Activated CD4-positive, alpha-beta T cell treated with anti-CD3 and anti-CD28 coated beads, Interleukin-2, amount 50 U/mL, for 48 hours (primary cell): Measurements from ENCODE around the gene SLC10A6.
A peak's percentile ranks its signal among the peaks of the same experiment; 100 is the strongest.
"Not testable (repeated sequence)": the region's sequence is repeated elsewhere in the genome, so short reads cannot be mapped to it uniquely, and the experiment has no call there.

ENCODE experiments used
- DNase-seq, 2 experiments: peaks; one replicate each; pipeline ENCODE4 v3.0.0-alpha.2; 2020

The SLC10A6 gene

DNA sequence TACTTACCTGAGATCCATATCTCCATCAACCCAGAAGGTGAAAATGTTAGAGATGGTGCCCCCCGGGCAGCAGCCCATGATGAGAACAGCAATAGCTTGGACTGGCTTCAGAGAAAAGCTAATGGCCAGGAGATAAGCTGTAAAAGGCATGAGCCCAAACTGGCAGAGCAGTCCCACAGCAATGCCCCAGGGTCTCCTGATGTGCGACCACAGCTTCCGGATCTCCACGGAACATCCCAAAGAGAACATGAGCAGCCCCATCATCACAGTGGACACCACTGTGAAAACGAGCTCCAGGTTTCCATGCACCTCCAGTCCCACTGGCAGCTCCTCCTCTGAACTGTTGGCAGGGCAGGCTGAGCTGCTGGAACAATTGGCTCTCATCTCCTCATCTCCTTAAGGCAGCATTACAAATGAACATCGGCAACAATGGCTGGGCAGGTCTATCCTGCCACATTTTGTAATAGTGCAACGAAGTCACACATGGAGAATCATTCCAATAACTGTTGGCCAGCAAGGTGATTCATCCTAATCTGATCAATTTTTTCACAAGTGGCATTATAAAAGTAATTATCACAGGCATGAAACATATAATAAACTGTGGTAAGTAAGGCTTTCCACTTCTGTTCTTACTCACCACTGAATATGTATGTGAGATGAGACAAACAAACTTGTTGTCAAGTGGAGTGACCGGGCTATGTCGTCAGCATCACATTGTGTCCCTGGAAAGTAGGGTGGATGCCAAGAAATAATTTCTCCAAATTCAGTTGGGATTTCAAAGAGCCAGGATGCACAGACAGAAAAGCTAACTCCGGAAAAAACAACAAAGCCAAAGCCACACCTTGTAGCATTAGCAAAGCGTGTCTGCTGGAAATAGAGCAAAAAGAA lies at the start of gene SLC10A6:
Gene SLC10A6 (minus strand): TSS at position 653 of the 888 bp plus-strand sequence. CDS start 269 bp downstream, at position 384.
- DNase-seq = no peak

DNA sequence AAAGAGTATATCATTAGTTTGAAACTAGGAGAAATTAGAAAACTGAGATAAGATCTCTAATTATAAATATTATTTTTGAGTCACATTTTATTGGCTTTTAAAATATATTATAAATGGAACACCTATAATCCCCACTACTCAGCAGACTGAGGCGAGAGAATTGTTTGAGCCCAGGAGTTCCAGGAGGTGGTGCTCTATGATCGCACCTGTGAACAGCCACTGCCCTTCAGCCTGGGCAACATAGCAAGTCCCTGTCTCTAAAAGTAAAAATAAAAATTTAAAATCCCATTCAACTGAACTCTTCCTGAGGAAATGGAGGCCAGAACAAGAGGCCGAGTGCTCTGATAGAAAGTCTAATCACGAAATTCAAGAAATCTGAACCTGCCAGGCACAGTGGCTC lies 49.4 kb upstream of the SLC10A6 start:
- DNase-seq = no peak

GRCh38 chr4:86896596-86896995 lies 47.4 kb upstream of the SLC10A6 start:
- DNase-seq = no peak

- no peak for DNase-seq
Observed at GRCh38 chr4:86895692-86896488, 46.7 kb upstream of the SLC10A6 start.

GRCh38 chr4:86894455-86894854 lies 45.3 kb upstream of the SLC10A6 start:
- no peak for DNase-seq

DNA sequence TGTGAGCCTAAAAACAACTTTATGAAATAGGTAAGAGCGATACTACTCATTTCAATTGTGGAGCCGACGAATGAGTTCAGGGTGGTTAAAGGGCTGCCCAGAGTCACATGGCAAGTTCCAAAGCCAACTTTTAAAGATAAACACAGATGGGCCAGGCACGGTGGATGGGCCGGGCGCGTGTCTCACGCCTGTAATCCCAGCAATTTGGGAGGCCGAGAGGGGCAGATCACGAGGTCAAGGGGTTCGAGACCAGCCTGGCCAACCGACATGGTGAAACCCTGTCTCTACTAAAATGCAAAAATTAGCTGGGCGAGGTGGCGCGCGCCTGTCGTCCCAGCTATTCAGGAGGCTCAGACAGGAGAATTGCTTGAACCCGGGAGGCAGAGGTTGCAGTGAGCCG lies 44.0 kb upstream of the SLC10A6 start:
- DNase-seq = no peak

GRCh38 chr4:86892636-86892960 lies 43.4 kb upstream of the SLC10A6 start:
- DNase-seq = no peak

DNA sequence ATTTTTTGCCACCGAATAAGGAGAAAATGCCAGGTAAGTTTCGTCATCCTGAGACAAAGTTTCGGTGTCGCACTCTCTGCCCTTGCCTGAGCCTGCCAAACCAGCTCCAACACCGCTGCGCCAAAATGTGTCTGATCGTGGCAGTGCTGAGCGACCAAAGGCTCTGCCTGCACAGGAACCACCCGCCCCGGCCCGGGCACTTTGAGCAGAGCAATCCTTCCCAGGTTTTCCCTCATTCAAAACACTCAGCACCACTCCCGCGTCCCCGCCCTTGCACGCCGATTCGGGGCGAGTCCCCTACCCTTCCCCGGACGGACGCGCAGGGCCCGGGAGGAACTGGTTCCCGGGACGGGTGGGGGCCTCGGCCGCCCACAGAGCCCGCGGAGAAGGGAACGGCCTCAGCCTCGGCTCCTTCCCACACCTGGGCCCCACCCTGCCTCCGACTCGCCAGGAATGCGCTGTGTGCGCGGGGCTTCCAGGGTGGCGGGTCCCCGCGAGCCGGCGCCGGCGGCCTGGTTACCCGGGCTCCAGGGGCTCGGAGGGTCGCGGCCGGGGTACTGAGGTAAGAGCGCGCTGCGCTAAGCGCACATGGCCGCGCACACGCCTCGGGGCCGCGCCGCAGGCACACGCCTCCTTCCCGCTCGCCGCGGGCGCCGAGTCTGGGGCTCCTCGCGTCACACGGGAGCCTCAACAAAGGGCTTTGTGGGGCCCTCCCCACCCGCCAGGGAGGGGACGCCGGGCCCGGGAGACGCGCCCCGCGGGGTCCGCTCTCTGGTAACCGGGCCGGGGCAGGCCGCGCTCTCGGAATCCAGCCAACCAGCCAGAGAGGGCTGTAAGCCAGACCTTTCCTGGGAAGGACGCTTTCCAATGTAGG lies 42.8 kb upstream of the SLC10A6 start, which contains the start of gene C4orf36:
Gene C4orf36 (minus strand): TSS at position 661 of the 874 bp plus-strand sequence. CDS start 902 bp downstream, outside the sequence.
- peak; percentile 50 to 60 for DNase-seq

DNA sequence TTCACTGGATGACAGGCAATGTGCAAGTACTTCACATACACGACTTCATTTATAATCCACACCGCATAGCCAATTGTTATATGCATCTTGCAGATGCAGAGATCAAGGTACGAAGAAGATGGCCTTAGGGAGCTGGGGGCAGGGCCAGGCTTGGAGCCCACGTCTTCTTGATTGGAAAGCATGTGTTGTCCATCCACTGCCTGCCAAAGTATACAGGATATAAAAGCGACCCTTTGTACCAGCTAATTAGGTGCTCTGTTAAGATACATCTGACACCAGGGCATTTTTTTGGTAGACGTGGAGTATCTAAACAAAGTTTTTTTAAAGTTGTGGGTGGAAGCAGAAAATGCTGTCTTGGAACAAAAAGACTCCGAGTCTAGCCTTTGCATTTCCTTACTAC lies 41.6 kb upstream of the SLC10A6 start:
- DNase-seq = no peak

DNA sequence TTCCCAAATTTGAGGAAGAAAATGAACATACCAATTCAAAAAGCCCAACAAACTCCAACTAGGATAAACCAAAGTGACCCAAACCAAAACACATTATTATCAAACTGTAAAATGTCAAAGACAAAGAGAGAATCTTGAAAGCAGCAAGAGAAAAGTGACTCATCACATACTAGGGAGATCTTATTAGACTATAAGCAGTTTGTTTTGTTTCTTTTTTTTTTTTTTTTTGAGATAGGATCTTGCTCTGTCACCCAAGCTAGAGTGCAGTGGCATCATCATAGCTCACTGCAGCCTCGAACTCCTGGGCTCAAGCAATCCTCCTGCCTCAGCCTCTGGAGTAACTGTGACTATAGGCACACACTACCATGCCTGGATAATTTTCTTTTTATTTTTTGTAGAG lies 30.5 kb upstream of the SLC10A6 start:
- DNase-seq = no peak

DNA sequence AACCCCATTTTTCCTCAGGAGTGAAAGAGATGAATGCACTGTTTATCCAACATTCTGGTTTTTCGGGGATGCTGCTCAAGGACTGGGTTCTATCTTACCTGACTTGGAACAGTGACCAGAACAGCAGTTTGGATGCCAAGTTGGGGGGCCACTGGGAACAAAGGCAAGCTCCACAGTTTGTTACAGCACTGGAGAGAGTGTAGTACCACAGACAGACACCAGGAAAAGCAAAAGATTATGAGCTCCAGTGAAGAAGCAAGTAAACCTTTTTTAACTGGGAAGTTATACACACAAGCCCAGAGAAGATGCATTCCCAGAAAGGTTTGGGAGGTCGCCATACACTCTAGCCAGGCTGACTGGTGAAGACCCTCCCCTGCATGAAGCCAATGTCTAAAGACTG lies 29.5 kb upstream of the SLC10A6 start:
- no peak for DNase-seq

GRCh38 chr4:86876894-86877685 lies 27.9 kb upstream of the SLC10A6 start:
- no peak for DNase-seq

DNA sequence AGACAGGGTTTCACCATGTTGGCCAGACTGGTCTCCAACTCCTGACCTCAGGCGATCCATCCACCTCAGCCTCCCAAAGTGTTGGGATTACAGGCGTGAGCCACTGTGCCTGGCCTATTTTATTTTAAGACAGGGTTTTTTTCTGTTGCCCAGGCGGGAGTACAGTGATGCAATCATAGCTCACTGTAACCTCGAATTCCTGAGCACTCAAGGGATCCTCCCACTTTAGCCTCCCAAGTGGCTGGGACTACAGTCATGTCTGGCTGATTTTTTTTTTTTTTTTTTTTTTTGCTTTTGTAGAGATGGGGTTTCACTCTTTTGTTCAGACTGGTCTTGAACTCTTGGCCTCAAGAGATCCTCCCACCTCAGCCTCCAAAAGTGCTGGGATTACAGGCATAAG lies 26.3 kb upstream of the SLC10A6 start:
- not testable (repeated sequence) for DNase-seq

GRCh38 chr4:86872135-86872534 lies 23.0 kb upstream of the SLC10A6 start:
- DNase-seq = no peak

- DNase-seq = no peak
Observed at GRCh38 chr4:86870442-86871069, 21.4 kb upstream of the SLC10A6 start.

GRCh38 chr4:86857341-86858052 lies 8.3 kb upstream of the SLC10A6 start:
- no peak for DNase-seq

- no peak for DNase-seq
Observed at GRCh38 chr4:86856896-86857295, 7.7 kb upstream of the SLC10A6 start.

- DNase-seq = no peak
Observed at GRCh38 chr4:86855572-86855971, 6.4 kb upstream of the SLC10A6 start.

GRCh38 chr4:86853209-86853608 lies 4.0 kb upstream of the SLC10A6 start:
- DNase-seq = no peak

- no peak for DNase-seq
Observed at GRCh38 chr4:86848136-86848535, 1.0 kb downstream of the SLC10A6 start.

GRCh38 chr4:86847571-86847970 lies 1.6 kb downstream of the SLC10A6 start:
- no peak for DNase-seq
